ENCODE results near the gene TAS2R30.

Gene TAS2R30

GRCh38 chr12:11134305-11134704 lies at the start of gene TAS2R30:
Gene TAS2R30 (minus strand): TSS chr12:11134644. CDS start chr12:11134244, 400 bp downstream.
- DNase-seq (ENCODE audit: low spot score), result no peak

- no peak for DNase-seq (ENCODE audit: low spot score)
Measured at GRCh38 chr12:11183011-11183410, 48.6 kb upstream of the TAS2R30 start.

DNA sequence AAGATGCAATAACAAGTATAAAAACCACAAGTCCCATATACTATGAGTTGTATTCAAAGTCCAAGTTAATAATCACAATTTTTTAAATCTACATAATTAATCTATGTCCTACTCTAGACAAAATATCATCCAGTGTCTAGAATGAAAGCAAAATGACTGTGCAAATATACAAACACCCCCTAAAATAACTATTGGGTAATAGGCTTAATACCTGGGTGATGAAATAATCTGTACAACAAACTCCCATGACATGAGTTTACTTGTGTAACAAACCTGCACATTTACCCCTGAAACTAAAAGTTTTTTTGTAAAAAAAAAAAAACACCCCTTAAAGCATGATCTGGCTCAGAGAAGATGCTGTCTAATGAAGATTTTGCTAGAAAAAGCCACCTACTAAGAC lies 48.1 kb upstream of the TAS2R30 start:
- DNase-seq (ENCODE audit: low spot score), result no peak

GRCh38 chr12:11178250-11178649 lies 43.8 kb upstream of the TAS2R30 start:
- no peak for DNase-seq (ENCODE audit: low spot score)

GRCh38 chr12:11174022-11174421 lies 39.6 kb upstream of the TAS2R30 start:
- no peak for DNase-seq (ENCODE audit: low spot score)

- no peak for DNase-seq (ENCODE audit: low spot score)
Measured at GRCh38 chr12:11171969-11172675, 37.7 kb upstream of the TAS2R30 start.

GRCh38 chr12:11171145-11171968 lies 36.9 kb upstream of the TAS2R30 start, which contains the start of gene SMIM10L1:
Gene SMIM10L1 (plus strand): TSS chr12:11171194. CDS start chr12:11171357, 163 bp downstream.
- DNase-seq (ENCODE audit: low spot score), result peak; percentile 94

GRCh38 chr12:11170810-11171144 lies 36.3 kb upstream of the TAS2R30 start:
- DNase-seq (ENCODE audit: low spot score), result no peak

DNA sequence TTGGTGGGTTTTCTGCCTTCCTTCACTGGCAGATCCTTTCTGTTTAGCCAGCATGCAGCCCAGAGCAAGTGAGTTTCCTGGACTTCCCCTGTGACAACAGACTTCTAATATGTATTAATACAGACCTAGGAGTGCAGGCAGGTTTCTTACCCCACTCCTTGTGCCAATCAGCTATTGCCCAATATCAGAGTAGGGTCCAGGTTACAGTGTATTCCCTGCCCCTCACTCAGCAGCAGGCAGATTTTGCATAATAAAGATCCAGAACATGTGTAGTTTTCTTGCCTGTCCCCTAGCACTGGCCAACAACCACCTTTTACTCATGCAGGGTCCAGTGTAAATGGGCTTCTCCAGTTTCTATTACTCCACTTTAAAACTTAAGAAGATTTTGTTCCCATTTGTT lies 31.9 kb upstream of the TAS2R30 start:
- no peak for DNase-seq (ENCODE audit: low spot score)

GRCh38 chr12:11164384-11164783 lies 29.9 kb upstream of the TAS2R30 start:
- no peak for DNase-seq (ENCODE audit: low spot score)

GRCh38 chr12:11162502-11162901 lies 28.1 kb upstream of the TAS2R30 start:
- no peak for DNase-seq (ENCODE audit: low spot score)

DNA sequence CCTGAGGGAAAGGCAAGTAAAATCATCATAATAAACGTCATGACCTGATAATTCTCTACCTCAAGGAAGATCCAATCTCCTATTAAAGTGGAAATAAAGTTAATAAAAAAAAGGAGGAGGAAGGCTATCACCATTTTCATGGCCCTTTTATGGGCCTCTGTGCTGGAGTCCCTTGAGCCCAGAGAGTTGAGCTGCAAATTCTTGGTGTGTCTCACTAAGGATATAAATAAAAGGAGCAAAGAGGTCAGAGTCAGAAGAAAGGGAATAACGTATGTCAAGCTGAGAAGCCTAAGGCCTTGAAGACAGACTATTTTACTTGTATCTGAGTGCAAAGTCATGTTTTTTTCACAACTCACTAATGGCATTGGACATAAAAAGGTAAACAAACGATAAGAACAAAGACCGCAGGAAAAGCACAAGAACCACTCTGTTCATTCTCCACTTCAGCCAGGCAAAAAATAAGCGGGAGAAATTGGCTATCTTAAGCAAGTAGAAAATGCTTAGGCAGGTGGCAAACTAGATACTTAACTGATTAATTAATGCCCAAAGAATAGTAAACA lies 24.5 kb upstream of the TAS2R30 start:
- DNase-seq (ENCODE audit: low spot score), result no peak

DNA sequence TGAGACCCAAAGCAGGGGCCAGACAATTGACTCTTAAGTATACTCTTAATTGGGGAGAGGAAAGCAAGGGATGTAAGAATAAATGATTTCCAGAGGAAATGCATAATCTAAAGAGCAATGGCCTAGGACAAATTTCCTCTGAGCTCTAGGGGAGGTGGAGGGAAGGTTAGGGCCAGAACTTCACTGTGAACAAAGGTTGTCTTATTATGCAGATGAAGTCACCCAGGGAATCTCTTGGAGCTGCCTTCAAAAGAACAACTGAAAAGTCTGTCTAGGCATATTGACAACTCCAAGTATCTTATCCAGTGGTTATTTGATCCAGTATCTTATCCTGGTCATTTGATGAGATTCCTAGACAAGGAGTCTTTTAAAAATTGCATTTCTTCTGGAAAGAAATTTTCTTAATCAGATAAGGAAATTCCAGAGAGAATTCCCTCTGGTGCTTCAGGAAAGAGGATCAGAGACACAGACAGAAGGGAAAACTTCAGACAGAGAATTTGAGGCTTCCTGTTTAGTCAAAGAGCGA lies 20.0 kb upstream of the TAS2R30 start:
- DNase-seq (ENCODE audit: low spot score), result no peak

DNA sequence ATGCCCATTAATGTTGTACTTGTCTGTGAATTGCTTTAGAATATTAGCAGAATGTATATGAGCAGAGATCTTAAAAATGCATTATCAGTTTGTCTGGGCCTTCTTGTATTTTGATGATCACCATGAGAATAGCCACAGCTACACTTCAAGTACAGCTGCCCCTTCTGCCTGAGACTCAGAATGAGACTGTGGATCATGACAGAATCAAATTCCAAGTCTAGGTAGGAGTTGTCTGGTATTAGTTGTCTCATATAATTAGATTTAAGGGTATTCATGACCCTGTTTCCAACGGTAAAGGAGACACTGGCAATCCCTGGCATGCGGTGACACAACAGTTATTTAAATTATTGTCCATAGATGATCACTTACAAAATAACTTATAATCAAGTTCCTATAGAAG lies 18.3 kb upstream of the TAS2R30 start:
- no peak for DNase-seq (ENCODE audit: low spot score)

- no peak for DNase-seq (ENCODE audit: low spot score)
Measured at GRCh38 chr12:11150832-11151231, 16.4 kb upstream of the TAS2R30 start.

GRCh38 chr12:11147420-11147819 lies 13.0 kb upstream of the TAS2R30 start:
- DNase-seq (ENCODE audit: low spot score), result no peak

GRCh38 chr12:11144297-11144696 lies 9.9 kb upstream of the TAS2R30 start:
- DNase-seq (ENCODE audit: low spot score), result no peak

DNA sequence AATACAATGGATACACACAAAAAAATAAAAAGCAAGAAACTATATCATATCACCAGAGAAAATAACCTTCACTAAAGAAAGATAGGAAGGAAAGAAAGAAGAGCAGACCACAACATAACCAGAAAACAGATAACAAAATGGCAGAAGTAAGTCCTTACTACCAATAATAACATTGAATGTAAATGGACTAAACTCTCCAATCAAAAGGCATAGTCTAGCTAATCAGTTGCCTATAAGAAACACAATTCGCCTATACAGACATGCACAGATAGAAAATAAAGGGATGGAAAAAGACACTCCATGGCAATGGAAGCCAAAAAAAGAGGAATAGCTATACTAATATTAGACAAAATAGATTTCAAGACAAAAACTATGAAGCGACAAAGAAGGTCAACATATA lies 8.9 kb upstream of the TAS2R30 start:
- no peak for DNase-seq (ENCODE audit: low spot score)

DNA sequence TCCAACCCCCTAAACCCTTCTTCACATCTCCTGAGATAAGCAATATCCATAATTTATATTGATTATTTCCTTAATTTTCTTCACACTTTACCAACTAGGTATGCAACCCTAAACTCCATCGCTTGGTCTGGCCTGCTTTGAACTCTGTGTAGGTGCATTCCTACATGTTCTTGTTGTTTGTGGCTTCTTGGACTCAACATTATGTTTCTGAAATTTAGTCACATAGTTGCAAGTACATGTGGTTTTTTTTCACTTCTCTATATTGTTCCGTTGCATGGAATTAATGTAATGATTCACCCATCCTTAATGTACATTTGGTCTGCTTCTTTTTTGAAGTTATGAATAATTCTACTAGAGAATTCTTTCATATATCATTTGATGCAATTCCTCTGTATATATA lies 1.6 kb upstream of the TAS2R30 start:
- DNase-seq (ENCODE audit: low spot score), result no peak

DNA sequence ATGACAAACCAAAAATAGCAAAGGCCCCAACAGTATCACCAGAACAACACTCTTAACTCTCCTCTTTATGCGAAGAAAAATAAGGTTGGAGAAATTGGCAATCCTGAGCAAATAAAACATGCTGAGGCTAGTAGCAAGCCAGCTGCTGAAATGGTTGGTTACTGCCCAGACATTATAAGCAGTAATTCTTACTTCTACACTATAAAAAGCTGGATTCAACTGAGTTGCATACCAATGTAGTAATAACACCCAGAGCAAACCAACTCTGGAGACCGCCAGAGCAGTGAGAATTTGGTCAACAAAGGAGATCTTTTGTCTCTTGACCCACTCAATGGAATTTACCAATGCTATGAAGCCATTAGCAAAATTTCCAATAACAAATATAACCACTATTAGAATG lies 628 bp downstream of the TAS2R30 start:
- no peak for DNase-seq (ENCODE audit: low spot score)

- DNase-seq (ENCODE audit: low spot score), result no peak
Measured at GRCh38 chr12:11133162-11133561, 1.3 kb downstream of the TAS2R30 start.

- DNase-seq (ENCODE audit: low spot score), result no peak
Measured at GRCh38 chr12:11130999-11131398, 3.4 kb downstream of the TAS2R30 start.

- no peak for DNase-seq (ENCODE audit: low spot score)
Measured at GRCh38 chr12:11130382-11130781, 4.1 kb downstream of the TAS2R30 start.
